NCI-H524 (cell line): ENCODE data around the gene SHD.
"Not testable (repeated sequence)": the region's sequence is repeated elsewhere in the genome, so short reads cannot be mapped to it uniquely, and the experiment has no call there.

Experiments
- DNase-seq, 2 experiments: peaks; one replicate each; lab custom pipeline; 2025; lab: John Stamatoyannopoulos, UW

Gene SHD

DNA sequence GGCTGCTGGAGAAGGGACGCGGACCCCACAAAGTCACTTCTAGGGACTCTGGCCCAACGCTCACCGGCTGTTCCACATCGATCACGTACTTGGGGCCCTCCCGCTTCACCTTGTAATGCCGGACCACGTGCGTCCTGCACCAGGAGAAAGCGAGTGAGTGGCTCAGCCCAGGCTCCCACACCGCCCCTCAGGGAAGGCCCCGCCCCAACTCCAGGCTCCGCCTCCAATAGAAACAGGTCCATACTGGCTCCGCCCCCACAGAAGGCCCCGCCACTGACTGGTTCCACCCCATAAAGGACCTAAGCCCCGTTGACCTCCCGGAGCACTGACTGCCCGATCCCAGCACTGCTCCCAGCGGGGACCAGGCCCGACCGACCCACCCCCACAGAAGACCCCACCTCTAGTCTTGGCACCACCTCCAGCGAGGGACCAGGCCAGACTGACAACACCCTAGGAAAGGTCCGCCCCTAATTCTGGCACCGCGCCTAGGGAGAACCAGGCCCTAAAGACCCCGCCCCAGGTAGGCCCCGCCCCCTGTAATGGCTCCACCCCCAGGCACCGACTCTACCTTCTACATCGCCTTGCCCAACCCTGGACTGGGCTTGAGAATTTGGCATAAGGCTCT is 48.3 kb downstream of the SHD start:
- no peak for DNase-seq

DNA sequence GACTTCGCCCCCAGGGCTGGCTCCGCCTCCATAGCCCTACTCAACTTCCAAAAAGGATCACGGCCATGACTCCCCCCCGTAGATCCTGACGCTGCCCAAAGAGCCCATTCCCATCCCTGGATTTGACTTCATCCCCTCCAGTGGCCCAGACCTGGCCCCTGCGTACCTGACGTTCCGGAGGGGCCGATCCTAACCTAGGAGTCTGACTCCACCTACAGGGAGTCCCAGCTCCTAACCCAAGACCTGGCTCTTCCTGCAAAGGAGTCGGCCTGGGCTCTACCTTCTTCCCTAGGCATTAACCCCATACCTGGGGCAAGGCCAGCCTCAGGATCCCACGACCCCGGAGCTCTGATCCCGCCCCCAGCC is 48.8 kb downstream of the SHD start:
- DNase-seq, result no peak

DNA sequence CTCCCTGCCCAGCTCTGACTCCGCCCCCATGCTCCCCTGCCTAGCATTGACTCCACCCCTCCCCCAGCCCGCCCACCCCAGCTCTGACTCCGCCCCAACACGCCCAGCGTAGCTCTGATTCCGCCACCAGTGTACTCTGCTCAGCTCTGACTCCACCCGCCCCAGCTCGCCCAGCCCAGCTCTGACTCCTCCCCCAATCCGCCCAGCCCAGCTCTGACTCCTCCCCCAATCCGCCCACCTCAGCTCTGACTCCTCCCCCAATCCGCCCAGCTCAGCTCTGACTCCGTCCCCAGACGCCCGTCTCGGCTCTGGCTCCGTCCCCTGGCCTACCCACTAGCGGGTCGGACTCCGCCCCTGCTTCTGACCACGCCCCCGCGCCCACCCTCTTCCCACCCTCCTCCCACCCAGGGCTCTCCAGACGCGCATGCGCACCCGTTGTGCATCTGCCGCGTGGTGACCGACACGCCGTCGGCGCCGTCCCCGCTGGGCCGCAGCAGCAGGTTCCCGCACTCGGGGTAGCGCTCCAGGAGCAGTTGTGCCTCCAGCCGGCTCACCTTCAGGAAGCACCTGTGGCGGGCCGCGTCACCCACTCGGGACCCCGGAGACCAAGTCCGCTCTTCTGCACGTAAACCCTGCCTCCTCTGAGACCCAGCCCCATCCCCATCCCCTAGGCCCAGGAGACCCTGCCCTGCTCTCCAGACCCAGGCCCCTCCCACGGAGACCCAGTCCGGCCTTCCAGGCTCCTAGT is 49.4 kb downstream of the SHD start:
- peak; percentile 92 to 98 for DNase-seq

DNA sequence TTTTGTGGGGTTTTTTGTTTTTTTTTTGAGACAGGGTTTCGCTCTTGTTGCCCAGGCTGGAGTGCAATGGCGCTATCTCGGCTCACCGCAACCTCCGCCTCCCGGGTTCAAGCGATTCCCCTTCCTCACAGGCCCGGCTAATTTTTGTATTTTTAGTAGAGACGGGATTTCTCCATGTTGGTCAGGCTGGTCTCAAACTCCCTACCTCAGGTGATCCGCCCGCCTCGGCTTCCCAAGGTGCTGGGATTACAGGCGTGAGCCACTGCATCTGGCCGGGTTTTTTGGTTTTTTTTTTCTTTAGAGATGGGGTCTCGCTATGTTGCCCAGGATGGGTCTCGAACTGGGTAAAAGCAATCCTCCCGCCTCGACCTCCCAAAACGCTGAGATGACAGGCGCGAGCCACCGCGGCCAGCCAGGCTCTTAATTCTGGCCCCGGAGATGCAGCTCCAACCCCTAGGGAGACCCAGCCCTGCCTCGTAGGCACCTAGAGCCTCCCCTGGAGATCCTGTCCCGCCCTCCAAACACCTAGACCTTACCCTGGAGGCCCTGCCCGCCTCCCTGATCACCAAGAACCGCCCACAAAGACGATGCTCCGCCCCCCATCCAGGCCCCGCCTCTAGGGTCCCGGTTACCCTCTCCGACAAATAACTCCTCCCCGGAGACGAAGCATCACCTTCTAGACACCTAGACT is 50.1 kb downstream of the SHD start:
- not testable (repeated sequence) for DNase-seq

DNA sequence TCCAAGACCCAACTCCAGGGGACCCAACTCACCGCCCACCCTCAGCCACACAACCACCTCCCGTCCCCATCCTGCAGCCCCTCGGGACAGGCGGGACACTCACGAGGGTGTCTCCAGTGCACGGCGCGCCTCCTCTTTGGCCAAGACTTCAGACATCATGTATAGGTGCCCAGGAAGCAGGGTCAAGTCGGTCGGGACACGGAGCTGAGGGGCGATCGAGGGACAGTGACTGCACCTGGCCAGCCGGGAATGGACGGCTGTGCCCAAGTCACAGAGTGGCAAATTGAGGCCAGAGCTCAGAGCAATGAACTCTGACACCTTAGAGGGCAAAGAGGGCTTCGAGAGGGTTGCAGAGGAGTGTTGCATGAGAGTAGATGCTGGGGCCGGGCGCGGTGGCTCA is 50.8 kb downstream of the SHD start:
- DNase-seq, result no peak

DNA sequence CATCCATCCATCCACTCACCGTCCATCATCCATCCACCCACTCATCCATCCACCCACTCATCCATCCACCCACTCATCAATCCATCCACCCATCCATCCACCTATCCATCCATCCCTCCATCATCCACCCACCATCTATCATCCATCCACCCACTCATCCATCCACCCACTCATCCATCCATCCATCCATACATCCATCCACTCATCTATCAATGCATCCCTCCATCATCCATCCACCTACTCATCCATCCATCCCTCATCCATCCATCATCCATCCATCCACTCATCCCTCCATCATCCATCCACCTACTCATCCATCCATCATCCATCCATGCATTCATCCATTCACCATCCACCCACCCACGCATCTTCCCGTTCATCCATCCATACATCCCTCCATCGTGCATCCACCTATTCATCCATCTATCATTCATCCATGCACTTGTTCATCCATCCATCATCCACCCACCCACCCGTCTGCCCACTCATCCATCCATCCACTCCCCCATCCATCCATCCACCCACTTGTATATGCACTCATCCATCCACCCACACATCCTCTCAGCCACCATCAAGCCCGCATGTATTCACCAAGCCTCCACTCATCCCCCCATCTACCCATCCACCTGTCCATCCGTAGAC is 56.0 kb downstream of the SHD start:
- DNase-seq, result no peak

DNA sequence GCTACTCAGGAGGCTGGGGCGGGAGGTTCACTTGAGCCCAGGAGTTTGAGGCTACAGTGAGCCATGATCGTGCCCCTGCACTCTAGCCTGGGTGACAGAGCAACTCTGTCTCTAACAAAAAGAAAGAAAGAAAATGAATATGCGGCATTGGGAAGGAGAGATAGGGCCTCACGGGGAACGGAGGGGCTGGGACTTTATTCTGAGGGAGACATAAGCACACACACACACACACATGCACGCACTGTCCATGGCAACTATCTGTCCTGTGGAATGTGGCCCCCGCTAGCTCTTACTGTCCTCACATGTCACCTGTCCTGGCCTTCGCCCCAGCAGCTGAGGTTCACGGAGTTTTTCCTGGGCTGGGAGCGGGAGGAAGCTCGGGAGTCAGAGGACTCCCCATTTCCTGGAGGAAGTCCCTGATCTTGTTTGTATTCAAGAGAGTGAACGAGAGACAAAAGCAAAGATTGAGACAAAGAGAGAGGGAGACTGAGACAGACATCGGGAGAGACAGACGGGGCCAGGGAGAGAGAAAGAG is 58.9 kb downstream of the SHD start:
- no peak for DNase-seq

DNA sequence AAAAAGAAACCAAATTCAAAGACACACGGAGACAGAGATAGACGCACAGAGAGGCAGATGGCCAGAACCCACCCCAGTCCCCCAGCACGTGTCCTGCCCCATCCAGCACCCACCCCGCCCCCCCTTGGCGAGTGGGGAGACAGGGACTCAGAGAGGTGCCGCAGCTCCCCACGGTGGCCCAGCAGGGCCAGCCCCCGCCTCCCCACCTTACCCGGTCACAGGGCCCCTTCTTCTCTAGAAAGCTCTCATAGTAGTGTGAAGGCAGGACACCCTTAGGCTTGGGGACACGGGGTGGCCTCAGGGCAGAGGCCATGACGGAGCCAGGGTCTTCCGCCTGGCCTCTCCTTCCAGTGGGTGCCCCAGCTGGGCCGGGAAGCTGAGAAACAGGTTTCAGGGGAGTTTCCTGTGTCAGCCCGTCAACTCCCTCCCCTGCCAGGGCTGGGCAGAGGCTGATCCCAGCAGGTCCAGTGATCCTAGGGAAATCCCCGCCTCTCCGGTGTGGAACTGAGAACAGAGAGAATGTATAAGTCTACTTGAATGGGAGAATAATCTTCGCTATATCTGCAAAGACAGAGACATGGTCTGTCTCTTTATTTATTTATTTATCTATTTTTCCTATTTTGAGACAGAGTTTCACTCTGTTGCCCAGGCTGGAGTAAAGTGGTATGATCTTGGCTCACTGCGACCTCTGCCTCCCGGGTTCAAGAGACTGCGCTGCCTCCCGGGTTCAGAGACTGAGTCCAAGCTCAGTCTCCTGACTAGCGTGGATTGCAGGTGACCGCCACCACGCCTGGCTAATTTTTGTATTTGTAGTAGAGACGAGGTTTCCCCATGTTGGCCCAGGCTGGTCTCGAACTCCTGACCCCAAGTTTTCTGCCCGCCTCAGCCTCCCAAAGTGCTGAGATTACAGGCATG is 59.6 kb downstream of the SHD start, which contains the start of gene STAP2:
TSS of gene STAP2 (minus strand) at position 387 of the 915 bp plus-strand sequence. CDS start at position 313, 74 bp downstream.
- no peak for DNase-seq
